HG03457 (cell line): ENCODE results near the gene SLC5A3.

ENCODE experiments used
- ATAC-seq: cut with Tn5 transposase; IDR thresholded peaks from one replicate; pipeline ENCODE4 v1.9.1; 2021; ENCODE audit warnings: moderate number of reproducible peaks; ENCODE audit not compliant: unreplicated experiment

The SLC5A3 gene

GRCh38 chr21:34073032-34073748 is at the start of gene SLC5A3, which contains the start of gene MRPS6:
Gene SLC5A3 (plus strand): TSS chr21:34073578. CDS start chr21:34095199, 21,621 bp downstream.
Gene MRPS6 (plus strand): TSS chr21:34073578. CDS start chr21:34073701, 123 bp downstream.
- peak; percentile 62 for ATAC-seq

- no peak for ATAC-seq
Measured at GRCh38 chr21:34023691-34024373, 49.5 kb upstream of the SLC5A3 start.

DNA sequence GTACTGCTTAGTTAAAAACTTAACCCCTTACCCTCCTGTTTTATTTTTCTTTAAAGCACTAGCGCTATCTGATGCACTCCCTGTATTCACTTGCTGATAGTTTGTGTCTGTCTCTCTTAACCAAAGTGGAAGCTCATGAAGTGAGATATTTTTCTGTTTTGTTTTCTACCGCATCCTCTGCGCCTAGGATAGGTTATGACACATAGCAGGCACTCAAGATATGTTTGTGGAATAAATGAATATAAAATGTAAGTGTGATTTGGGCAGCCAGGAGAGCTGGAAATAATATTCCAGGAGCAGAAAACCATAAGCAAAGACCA is 49.0 kb upstream of the SLC5A3 start:
- no peak for ATAC-seq

DNA sequence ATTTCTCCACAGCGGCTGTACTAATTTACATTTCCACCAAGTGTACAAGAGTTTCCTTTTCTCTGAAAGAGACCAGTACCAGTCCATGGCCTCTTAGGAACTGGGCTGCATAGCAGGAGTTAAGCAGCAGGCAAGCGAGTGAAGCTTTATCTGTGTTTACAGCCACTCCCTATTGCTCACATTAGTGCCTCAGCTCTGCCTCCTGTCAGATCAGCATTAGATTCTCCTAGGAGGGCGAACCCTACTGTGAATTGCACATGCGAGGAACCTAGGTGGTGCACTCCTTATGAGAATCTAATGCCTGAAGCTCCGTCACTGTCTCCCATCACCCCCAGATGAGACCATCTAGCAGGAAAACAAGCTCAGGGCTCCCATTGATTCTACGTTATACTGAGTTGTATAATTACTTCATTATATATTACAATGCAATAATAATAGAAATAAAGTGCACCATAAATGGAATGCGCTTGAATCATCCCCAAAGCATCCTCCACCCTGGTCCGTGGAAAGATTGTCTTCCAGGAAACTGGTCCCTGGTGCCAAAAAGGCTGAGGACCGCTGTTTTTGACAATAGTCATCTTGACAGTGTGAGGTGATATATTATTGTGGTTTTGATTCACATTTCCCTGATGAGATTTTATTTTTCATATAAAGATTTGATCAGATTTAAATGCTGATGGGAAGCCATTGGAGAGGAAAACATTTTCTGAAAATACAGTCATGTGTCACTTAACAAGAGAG is 45.5 kb upstream of the SLC5A3 start:
- no peak for ATAC-seq

GRCh38 chr21:34029743-34030528 is 43.4 kb upstream of the SLC5A3 start:
- ATAC-seq = no peak

DNA sequence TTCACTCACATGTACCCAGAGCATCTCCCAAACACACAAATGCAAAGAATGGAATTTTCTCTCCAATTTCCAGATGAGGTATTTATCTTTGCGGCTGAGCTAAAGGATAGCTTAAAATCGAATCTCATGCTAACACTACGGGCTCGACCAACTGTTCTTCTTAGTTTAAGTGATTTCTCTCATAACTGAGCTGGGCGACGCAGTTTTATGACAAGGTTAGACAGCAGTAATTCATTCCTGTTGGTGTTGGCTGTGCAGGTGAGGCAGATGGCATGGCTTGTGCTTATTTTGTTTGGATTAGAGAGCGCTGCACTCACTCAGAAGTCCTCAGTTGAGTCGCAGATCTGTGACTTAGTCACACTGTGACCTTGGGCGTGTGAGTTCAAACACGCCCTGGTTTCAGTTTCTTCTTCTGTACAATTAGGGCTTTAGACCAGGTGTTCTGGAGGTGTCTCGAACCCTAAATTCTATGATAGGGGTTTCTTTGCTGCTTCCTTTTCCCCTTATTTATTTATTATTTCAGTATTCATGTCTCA is 41.5 kb upstream of the SLC5A3 start:
- no peak for ATAC-seq

GRCh38 chr21:34034369-34035014 is 38.9 kb upstream of the SLC5A3 start:
- ATAC-seq = no peak

DNA sequence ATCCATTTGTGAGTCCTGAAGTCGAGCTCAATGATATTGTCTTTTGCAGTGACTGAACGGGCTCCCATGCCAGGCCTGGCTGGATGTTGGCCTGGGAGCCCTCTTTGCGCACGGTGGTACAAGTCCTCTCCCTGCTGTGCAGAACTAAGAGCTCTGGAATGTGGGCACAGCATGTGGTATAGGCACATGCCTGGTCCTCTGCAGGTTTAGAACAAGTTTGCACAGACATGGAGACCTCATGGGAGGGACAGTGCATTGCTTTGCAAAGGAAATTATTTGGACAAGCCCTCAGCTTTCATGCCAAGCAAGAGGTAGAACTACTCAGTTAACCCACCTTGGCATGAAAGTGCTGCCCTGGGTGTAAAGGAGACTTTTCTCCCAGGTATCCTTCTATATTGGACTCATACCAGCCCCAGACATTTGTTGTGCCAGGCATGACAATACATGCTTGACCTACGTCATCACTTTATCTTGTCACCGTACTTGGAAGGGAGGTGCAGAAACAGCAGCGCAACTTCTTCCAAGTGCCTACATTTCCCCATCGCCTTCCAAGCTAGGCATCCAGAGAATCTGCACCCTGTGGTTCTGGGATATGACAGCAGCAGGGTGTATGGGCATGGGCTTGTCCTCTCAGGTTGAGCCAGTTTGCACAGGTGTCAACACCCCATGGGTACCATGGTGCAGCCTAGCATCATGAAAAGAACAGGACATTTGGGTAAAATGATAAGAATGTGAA is 37.6 kb upstream of the SLC5A3 start:
- ATAC-seq = no peak

- ATAC-seq = no peak
Measured at GRCh38 chr21:34037009-34037795, 36.2 kb upstream of the SLC5A3 start.

GRCh38 chr21:34039678-34040382 is 33.5 kb upstream of the SLC5A3 start:
- ATAC-seq = no peak

GRCh38 chr21:34042735-34043134 is 30.6 kb upstream of the SLC5A3 start:
- ATAC-seq = no peak

GRCh38 chr21:34043333-34043732 is 30.0 kb upstream of the SLC5A3 start:
- no peak for ATAC-seq

GRCh38 chr21:34046917-34047316 is 26.5 kb upstream of the SLC5A3 start:
- ATAC-seq = no peak

DNA sequence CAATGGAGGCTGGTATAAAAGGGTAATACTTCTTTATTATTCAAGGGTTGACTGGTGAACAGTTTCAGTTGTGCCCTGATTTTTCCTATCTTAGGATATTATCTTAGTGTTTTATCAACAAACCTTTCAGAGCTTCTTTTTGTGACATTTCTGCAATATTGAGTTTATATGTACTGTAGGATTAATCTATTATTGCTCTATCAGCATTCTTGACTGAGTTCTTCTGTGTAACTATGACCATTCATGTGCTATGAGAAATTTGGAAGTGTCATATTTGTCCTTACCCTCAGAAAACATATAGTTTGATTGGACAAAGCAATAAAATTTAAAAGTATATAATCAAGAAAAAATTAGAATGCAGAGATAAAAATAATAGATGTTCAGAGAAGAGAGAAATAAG is 25.5 kb upstream of the SLC5A3 start:
- no peak for ATAC-seq

- no peak for ATAC-seq
Measured at GRCh38 chr21:34052171-34052570, 21.2 kb upstream of the SLC5A3 start.

GRCh38 chr21:34054259-34054658 is 19.1 kb upstream of the SLC5A3 start:
- no peak for ATAC-seq

DNA sequence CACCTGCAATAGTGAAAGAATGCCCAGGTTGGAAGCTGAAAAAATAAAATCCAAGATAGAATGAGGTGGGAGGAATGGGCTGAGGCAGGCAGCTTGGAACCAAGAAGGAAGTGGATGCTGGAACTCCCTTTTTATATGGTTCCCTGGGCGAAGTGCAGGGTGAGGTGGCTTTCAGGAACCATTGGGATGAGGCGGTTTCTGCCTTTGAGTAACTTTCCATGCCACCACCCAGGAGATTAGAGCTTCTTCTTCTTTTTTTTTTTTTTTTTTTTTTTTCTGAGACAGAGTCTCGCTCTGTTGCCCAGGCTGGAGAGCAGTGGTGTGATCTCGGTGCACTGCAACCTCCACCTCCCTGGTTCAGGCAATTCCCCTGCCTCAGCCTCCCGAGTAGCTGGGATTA is 17.8 kb upstream of the SLC5A3 start:
- no peak for ATAC-seq

GRCh38 chr21:34061983-34062382 is 11.4 kb upstream of the SLC5A3 start:
- no peak for ATAC-seq
